Activated gamma-delta T cell treated with anti-CD3 and anti-CD28 coated beads, Interleukin-2, amount 50 U/mL, for 16 hours (primary cell): Measurements from ENCODE around the gene MMS19.
"Not testable (repeated sequence)": the region's sequence is repeated elsewhere in the genome, so short reads cannot be mapped to it uniquely, and the experiment has no call there.

ENCODE experiments used
- DNase-seq: peaks from one replicate; pipeline ENCODE4 v3.0.0-alpha.2; 2020; ENCODE audit warnings: low read depth

Gene MMS19

GRCh38 chr10:97425964-97426775 lies 72.1 kb downstream of the MMS19 start, which contains the start of gene PGAM1:
PGAM1 (plus strand) TSS chr10:97426191; CDS start chr10:97426308, 117 bp downstream.
- peak; percentile 92 for DNase-seq

DNA sequence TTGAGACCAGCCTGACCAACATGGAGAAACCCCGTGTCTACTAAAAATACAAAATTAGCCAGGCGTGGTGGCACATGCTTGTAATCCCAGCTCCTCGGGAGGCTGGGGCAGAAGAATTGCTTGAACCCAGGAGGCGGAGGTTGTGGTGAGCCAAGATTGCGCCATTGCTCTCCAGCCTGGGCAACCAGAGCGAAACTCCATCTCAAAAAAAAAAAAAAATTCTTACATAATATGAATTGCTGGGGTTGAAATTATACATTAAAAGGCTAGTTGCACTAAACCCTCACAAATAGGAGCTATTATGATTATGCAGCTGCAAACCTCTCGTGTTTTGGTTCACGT lies 74.5 kb downstream of the MMS19 start:
- not testable (repeated sequence) for DNase-seq

- no peak for DNase-seq
Observed at GRCh38 chr10:97416565-97416964, 81.7 kb downstream of the MMS19 start.

DNA sequence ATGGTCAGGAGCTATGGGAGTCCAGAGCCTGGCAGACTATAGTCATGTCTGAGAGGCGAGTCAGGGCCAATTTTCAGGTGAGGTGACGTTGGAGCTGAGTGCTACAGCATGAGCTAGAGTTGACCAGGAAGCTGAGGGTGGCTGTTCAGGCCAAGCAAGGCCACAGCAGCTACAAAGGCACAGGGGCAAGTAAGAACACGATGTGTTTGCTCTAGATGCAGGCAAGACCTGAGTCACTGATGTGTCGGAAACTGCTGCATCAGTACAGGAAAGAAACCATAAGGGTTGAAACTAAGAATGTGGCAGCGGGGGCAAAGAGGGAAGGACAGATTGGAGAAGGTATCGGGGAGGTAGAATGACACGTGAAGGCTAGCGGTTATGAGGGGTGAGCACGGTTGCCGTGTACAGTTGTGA lies 85.3 kb downstream of the MMS19 start:
- DNase-seq, result no peak

DNA sequence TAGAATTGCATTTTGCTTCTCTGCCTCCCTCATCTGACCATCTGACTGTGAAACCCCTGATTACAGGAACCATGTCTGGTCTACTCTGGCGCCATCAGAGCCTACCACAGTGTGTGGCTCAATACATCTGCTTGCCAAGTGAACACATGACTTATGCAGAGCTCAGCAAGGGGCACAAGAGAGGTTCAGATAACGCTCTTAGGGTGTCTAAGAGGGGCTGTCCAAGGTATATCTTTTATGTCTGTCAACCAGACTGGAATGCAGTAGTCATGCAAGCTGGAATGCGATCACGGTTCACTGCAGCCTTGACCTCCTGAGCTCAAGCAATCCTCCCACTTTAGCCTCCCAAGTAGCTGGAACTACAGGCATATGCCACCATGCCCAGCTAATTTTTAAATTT lies 86.8 kb downstream of the MMS19 start:
- no peak for DNase-seq

DNA sequence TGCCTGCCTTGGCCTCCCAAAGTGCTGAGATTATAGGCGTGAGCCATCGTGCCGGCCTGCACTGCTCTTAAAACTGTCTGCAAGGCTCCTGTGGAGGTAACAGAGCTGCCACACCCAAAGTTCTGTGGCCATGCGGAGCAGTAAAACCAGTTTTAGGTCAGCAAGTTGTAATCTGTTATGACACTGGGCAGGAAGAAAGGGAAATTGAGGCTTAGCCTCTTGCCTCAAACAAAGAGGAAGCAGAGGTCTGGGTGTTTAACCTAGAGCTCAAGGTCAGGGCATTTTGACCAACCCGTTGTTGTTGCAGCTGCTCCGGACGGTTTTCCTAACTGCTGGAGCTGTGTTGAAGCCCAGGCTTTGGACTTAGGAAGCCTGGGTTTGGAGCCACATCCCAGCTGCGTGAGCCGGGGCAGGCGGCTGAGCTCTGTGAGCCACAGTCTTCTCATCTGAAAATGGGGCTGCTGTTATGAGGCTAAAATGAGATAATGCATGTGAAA lies 89.7 kb downstream of the MMS19 start:
- DNase-seq, result no peak
